Epithelial cell of esophagus (primary cell): ENCODE data around the gene AVPR2.

Experiments used
- DNase-seq: peaks from one replicate; pipeline ENCODE4 v3.0.0; 2010; ENCODE audit warnings: low read depth
- H3K4me3 ChIP-seq: 2 replicates; pipeline ENCODE4 v1.5.1; 2011; ENCODE audit warnings: mild to moderate bottlenecking, low read length, control low read depth
- CTCF ChIP-seq: IDR thresholded peaks from 2 replicates; pipeline ENCODE4 v1.5.1; 2011; ENCODE audit warnings: low read depth, mild to moderate bottlenecking, low read length, control low read depth, inconsistent platforms; ENCODE audit not compliant: insufficient read depth; ENCODE audit errors: missing control alignments

Gene AVPR2

GRCh38 chrX:153900831-153901752 lies 3.4 kb upstream of the AVPR2 start:
- peak; percentile 84 for DNase-seq
- no peak for TF ChIP-seq CTCF
- no peak overlapping the region for H3K4me3 ChIP-seq

GRCh38 chrX:153901753-153902140 lies 2.7 kb upstream of the AVPR2 start:
- no peak for TF ChIP-seq CTCF
- H3K4me3 ChIP-seq: no peak overlapping the region
- DNase-seq: no peak

GRCh38 chrX:153902385-153902784 lies 2.1 kb upstream of the AVPR2 start:
- no peak overlapping the region for H3K4me3 ChIP-seq
- TF ChIP-seq CTCF: no peak
- DNase-seq: peak; percentile 17

GRCh38 chrX:153903238-153903980 lies 1.1 kb upstream of the AVPR2 start:
- TF ChIP-seq CTCF: no peak
- no peak overlapping the region for H3K4me3 ChIP-seq
- no peak for DNase-seq

- TF ChIP-seq CTCF: no peak
- no peak for DNase-seq
- no peak overlapping the region for H3K4me3 ChIP-seq
Measured at GRCh38 chrX:153905481-153906095, 1.1 kb downstream of the AVPR2 start.

GRCh38 chrX:153906126-153906917 lies 1.8 kb downstream of the AVPR2 start:
- DNase-seq: no peak
- H3K4me3 ChIP-seq: no peak overlapping the region
- TF ChIP-seq CTCF: no peak
